Gastrocnemius medialis (tissue), 4 donors: ENCODE measurements around the gene AJM1. TPM values are rescaled to one million over a fixed set of nuclear protein-coding genes. Genes with fewer than 3 reads are reported as not detected.

Experiments
- ATAC-seq, 2 donors: fragments of 150-250 bp; one replicate each; pipeline ENCODE4 v1.9.1; 2016
- DNase-seq, 2 donors: peaks; one replicate each; pipeline ENCODE4 v3.0.0-alpha.2; 2019
- H3K27ac ChIP-seq, 4 donors: fragments of 200-600 bp; sonication (generic); 1 replicate in 1 of 4; 2 replicates in 3 of 4; pipeline ENCODE4 v1.5.1; 2016 to 2018; ENCODE audit warnings: mild to moderate bottlenecking in 2 of 4, moderate library complexity in 1 of 4
- H3K27me3 ChIP-seq, 3 donors: fragments of 200-600 bp; sonication (generic) in 2 of 3; 1 replicate in 1 of 3; 2 replicates in 2 of 3; pipeline versions ENCODE4 v1.5.1 to v1.6.0; 2016 to 2019; ENCODE audit warnings: mild to moderate bottlenecking in 1 of 3, moderate library complexity in 1 of 3
- H3K36me3 ChIP-seq, 2 donors: fragments of 200-600 bp; sonication (generic) in 1 of 2; one replicate each; pipeline ENCODE4 v1.5.1; 2017 to 2018
- H3K4me1 ChIP-seq, 2 donors: fragments of 200-600 bp; sonication (generic) in 1 of 2; one replicate each; pipeline ENCODE4 v1.5.1; 2016 to 2017; ENCODE audit warnings: mild to moderate bottlenecking in 2 of 2
- H3K4me3 ChIP-seq, 4 donors: fragments of 200-600 bp; sonication (generic) in 3 of 4; 1 replicate in 1 of 4; 2 replicates in 3 of 4; pipeline ENCODE4 v1.5.1; 2016 to 2019; ENCODE audit warnings: mild to moderate bottlenecking in 2 of 4
- H3K9me3 ChIP-seq, 3 donors: fragments of 200-600 bp; sonication (generic) in 2 of 3; 1 replicate in 1 of 3; 2 replicates in 2 of 3; pipeline ENCODE4 v1.5.1; 2016 to 2019
- POLR2A ChIP-seq, 2 donors: fragments of 450-650 bp; IDR thresholded peaks; one replicate each; pipeline ENCODE4 v1.6.1; 2017; ENCODE audit warnings: antibody characterized with exemption in 2 of 2, mild to moderate bottlenecking in 2 of 2, moderate library complexity in 2 of 2
- in situ Hi-C, 4 donors: fragments of 200-750 bp; cut with MboI; loops; one replicate each; pipeline versions ENCODE4 v1.15.0 to v1.8.0; 2017; ENCODE audit warnings: low sequenced_read_pairs in 4 of 4
- intact Hi-C: fragments of 100-400 bp; cut with DNase I; formaldehyde crosslinking; loops from one replicate; pipeline ENCODE4 v1.15.1; 2023; ENCODE audit warnings: low total_unique reads
- total RNA-seq, 4 donors: library from RNA; depleted of rRNA; stranded (reverse); fragments of >200 nt; gene quantifications; one replicate each; pipeline versions ENCODE4 v1.1.0 to v1.2.3, GENCODE V29; 2016
- TF ChIP-seq, protein P1 (sequence below), 5 experiments: fragments of 450-650 bp in 3 of 5; fragments of 200-600 bp in 2 of 5; sonication (generic) in 2 of 5; IDR thresholded peaks in 4 of 5; conservative IDR thresholded peaks in 1 of 5; 1 replicate in 4 of 5; 2 replicates in 1 of 5; pipeline ENCODE4 v1.5.1; 2016 to 2019; ENCODE audit warnings: antibody characterized with exemption in 5 of 5, mild to moderate bottlenecking in 3 of 5, moderate library complexity in 3 of 5

The AJM1 gene
- total RNA-seq, 4 donors from 2014 or later = 1.3 to 2.1 (median 1.6) TPM

DNA sequence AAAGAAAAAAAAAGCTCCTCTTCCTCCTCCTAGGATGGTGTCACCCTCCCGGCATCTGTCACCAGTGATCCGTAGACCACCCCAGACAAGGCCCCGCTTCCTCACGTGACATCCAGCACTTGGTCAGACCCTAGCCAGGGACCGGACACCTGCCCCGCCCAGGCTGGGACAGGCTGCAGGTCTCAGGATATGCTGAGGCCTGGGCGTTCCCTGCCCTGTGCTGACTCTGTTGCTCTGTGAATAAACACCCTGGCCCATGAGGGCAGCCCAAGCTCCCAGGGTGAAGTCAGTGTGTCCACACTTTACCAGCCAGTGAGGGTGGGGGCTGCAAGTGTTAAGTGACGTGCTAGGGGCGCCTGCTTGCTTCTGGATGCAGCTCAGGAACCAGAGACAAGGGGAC lies 18.3 kb downstream of the AJM1 start:
- TF ChIP-seq, protein P1, sequence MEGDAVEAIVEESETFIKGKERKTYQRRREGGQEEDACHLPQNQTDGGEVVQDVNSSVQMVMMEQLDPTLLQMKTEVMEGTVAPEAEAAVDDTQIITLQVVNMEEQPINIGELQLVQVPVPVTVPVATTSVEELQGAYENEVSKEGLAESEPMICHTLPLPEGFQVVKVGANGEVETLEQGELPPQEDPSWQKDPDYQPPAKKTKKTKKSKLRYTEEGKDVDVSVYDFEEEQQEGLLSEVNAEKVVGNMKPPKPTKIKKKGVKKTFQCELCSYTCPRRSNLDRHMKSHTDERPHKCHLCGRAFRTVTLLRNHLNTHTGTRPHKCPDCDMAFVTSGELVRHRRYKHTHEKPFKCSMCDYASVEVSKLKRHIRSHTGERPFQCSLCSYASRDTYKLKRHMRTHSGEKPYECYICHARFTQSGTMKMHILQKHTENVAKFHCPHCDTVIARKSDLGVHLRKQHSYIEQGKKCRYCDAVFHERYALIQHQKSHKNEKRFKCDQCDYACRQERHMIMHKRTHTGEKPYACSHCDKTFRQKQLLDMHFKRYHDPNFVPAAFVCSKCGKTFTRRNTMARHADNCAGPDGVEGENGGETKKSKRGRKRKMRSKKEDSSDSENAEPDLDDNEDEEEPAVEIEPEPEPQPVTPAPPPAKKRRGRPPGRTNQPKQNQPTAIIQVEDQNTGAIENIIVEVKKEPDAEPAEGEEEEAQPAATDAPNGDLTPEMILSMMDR (IDR thresholded peaks at IDR 0.05 in 4 of 5, conservative IDR thresholded peaks at IDR 0.05 in 1 of 5) = no peak
- no peak for TF ChIP-seq POLR2A (IDR thresholded peaks at IDR 0.05)
- no peak overlapping the region for H3K4me3 ChIP-seq

DNA sequence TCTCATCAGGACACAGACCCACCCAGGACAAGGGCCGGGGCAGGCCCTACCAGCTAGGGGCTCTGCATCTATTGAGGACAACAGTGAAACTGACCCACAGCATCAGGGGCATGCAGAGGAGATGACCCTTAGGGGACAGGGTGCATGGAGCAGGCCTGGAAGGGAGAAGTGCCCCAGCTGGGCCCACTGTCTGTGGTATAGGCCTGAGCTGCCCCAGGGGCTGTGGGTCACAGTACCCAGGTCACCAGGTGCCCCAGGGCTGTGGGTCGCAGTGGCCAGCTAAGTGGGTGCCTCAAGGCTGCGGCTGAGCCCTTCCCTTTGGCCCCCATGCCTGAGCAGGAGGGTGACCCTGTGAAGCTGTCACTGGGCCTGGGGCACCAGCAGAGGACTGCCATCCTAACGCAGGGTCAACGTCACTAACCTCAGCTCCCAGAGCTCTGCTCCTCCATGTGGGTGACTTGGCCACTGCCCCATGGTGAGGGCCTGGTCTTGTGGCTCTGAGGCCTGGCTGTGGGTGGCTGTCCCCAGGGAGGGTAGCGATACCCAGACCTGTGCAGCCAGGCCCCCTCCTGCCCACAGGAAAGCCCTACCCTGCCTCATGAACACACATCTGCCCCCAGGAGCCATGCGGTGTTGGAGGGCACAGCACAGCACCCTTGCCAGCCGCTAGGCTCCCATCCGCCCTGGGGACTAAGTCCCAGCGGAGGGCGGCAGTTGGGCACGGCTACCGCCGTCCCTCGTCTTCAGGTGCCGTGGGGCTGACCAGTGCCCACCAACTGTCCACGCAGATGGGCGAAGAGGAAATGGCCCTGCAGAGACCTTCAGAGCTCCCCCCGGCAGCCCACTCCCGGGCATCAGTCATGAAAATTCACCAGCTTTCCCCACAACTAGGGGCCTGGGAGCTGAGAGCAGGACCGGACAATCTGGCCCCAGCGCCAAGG lies 18.9 kb downstream of the AJM1 start:
- no peak overlapping the region for H3K27ac ChIP-seq
- H3K4me3 ChIP-seq = no peak overlapping the region
- DNase-seq (no peak), ATAC-seq (no peak)
- H3K9me3 ChIP-seq = no peaks in the 10 kb centered on the region
- H3K36me3 ChIP-seq = peaks cover 0 to 31% of the 10 kb centered on the region in 2 donors
- TF ChIP-seq, protein P1 (IDR thresholded peaks at IDR 0.05 in 4 of 5, conservative IDR thresholded peaks at IDR 0.05 in 1 of 5) = no peak
- no peak for TF ChIP-seq POLR2A (IDR thresholded peaks at IDR 0.05)
- intact Hi-C loops = no loop called here
- in situ Hi-C loops = no loop called here
- no peaks in the 10 kb centered on the region for H3K27me3 ChIP-seq
- H3K4me1 ChIP-seq = peaks cover 23 to 31% of the 10 kb centered on the region in 2 donors

More for the DNA sequence above, 18.3 kb downstream of the AJM1 start:
- H3K9me3 ChIP-seq = no peaks in the 10 kb centered on the region
- no peak for DNase-seq
- peaks cover 0 to 31% of the 10 kb centered on the region in 2 donors for H3K36me3 ChIP-seq
- intact Hi-C loops = no loop called here
- in situ Hi-C loops = no loop called here
- H3K27ac ChIP-seq = no peak overlapping the region
- H3K4me1 ChIP-seq = peaks cover 23 to 29% of the 10 kb centered on the region in 2 donors
- H3K27me3 ChIP-seq = no peaks in the 10 kb centered on the region
- no peak for ATAC-seq

DNA sequence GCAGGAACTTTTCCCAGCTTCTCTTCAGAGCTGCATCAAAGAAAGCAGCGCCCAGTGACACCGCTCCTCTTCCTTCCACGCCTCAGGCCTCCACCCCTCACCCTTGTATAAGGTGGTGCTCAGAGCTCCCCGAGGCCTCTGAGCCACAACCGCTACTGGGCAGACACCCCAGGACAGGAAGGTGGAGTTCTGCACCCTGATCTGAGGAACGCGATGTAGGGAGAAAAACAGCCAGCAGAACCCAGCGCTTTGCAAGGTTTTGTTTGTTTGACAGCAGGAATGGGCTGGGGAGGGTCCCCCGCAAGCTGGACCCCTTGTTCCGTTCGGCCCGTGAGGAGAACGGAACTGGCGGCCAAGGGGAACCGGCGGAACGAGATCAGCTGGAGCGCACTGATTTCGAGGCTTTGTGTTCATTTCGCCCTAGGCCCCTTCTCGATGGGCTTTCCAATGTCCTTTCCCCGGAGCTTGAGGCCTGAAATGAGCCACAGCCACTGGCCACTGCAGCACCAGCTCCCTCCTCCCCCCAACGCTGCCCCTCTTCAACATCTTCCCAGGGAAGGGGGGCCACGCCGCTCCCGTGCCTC lies 19.7 kb downstream of the AJM1 start:
- H3K9me3 ChIP-seq = no peaks in the 10 kb centered on the region
- H3K36me3 ChIP-seq = peaks cover 0 to 31% of the 10 kb centered on the region in 2 donors
- no peak overlapping the region for H3K27ac ChIP-seq
- DNase-seq (no peak), ATAC-seq (no peak)
- TF ChIP-seq POLR2A (IDR thresholded peaks at IDR 0.05) = no peak
- TF ChIP-seq, protein P1 (IDR thresholded peaks at IDR 0.05 in 4 of 5, conservative IDR thresholded peaks at IDR 0.05 in 1 of 5) = no peak
- intact Hi-C loops (no loop called here), in situ Hi-C loops (no loop called here)
- H3K27me3 ChIP-seq = no peaks in the 10 kb centered on the region
- H3K4me1 ChIP-seq = peaks cover 26 to 31% of the 10 kb centered on the region in 2 donors
- no peak overlapping the region for H3K4me3 ChIP-seq

DNA sequence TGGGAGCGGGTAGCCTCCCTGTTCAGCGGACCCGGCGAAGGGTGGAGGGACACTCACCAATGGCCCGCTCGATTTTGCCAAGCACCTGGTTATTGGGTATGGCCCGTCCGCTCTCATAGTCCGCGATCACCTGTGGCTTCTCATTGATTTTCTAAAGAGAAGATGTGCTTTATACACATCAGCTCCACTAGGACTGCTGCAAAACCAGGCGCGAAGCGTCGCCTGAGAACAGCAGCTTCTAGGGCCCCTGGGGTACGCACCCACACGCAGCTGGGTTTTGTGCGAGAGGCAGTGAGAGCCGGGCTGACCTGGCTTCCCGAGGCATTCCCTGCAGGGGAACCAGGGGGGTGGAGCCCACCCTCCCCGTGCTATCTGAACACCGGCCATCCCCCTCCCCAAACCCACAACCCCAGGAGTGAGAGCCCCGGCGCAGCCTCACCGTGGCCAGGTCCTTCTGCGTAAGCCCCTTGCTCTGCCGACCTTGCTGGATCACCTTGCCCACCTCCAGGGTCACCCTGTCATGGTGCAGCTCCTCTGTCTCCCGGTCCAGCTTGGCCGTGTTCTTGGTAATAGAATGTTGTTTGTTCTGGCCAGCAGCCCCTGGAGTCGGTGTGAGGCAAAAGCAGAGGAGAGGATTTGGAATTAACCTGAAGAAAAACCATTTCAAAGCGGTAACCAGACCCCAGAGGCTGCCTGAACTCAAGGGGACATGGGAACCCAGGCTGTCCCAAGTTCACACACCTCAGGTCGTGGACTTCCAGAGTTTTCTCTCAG lies 20.8 kb downstream of the AJM1 start:
- no peak for TF ChIP-seq POLR2A (IDR thresholded peaks at IDR 0.05)
- TF ChIP-seq, protein P1 (IDR thresholded peaks at IDR 0.05 in 4 of 5, conservative IDR thresholded peaks at IDR 0.05 in 1 of 5) = no peak
- Histone ChIP-seq H3K27me3 (no peaks in the 10 kb centered on the region), H3K27ac (no peak overlapping the region), H3K36me3 (peaks cover 0 to 31% of the 10 kb centered on the region in 2 donors), H3K9me3 (no peaks in the 10 kb centered on the region), H3K4me1 (peaks cover 29 to 31% of the 10 kb centered on the region in 2 donors), H3K4me3 (no peak overlapping the region)
- ATAC-seq (no peak), DNase-seq (no peak)
- in situ Hi-C loops (no loop called here), intact Hi-C loops (no loop called here)
